PC-3 (cell line): ENCODE measurements around the gene DNAH3. TPM values are rescaled to one million over a fixed set of nuclear protein-coding genes. Genes with fewer than 3 reads are reported as not detected.

Experiments used
- ATAC-seq: fragments of 200-7000 bp; cut with Tn5 transposase; 2 replicates; pipeline ENCODE4 v1.9.1; 2020; ENCODE audit warnings: mild to moderate bottlenecking, moderate library complexity
- BruUV-seq: library from RNA; stranded (reverse); fragments of 400-500 nt; replicated peaks from 2 replicates; lab custom pipeline; 2021; lab: Mats Ljungman, UMichigan
- CTCF ChIA-PET: fragments of 300-600 bp; sonication (Branson Sonifier 250); formaldehyde crosslinking; loops from one replicate; lab custom pipeline; 2022; ENCODE audit warnings: antibody characterized with exemption; lab: Charles Lee
- POLR2A ChIA-PET: fragments of 300-600 bp; sonication (Branson Sonifier 250); formaldehyde crosslinking; loops from one replicate; lab custom pipeline; 2022; ENCODE audit warnings: antibody characterized with exemption; ENCODE audit not compliant: unreplicated experiment; lab: Charles Lee
- DNase-seq: peaks from one replicate; pipeline ENCODE4 v3.0.0-alpha.2; 2015
- H2AFZ ChIP-seq: fragments of 300-600 bp; sonication (generic); 2 replicates; pipeline ENCODE4 v1.6.0; 2016; ENCODE audit warnings: antibody characterized with exemption, low read length
- H3F3A ChIP-seq: fragments of 300-600 bp; sonication (generic); one replicate; pipeline ENCODE4 v1.6.0; 2017; ENCODE audit warnings: antibody characterized with exemption, low read length, control low read depth, mild to moderate bottlenecking; ENCODE audit not compliant: unreplicated experiment
- H3K27ac ChIP-seq: fragments of 300-600 bp; sonication (generic); 2 replicates; pipeline ENCODE4 v1.5.1; 2016; ENCODE audit warnings: mild to moderate bottlenecking, low read length
- H3K27me3 ChIP-seq: fragments of 300-600 bp; sonication (generic); 2 replicates; pipeline ENCODE4 v1.6.1; 2016; ENCODE audit warnings: low read length, mixed read lengths
- H3K36me3 ChIP-seq: fragments of 300-600 bp; sonication (generic); 2 replicates; pipeline ENCODE4 v1.6.1; 2016; ENCODE audit warnings: low read depth, mixed run types, low read length, mixed read lengths
- H3K4me1 ChIP-seq: fragments of 300-600 bp; sonication (generic); 2 replicates; pipeline ENCODE4 v1.5.1; 2016; ENCODE audit warnings: low read length; ENCODE audit not compliant: insufficient read depth
- H3K4me2 ChIP-seq: fragments of 300-600 bp; sonication (generic); 2 replicates; pipeline ENCODE4 v1.6.0; 2016; ENCODE audit warnings: low read length
- H3K4me3 ChIP-seq: fragments of 300-600 bp; sonication (generic); 2 replicates; pipeline ENCODE4 v1.5.1; 2016; ENCODE audit warnings: mild to moderate bottlenecking, low read length, mixed read lengths
- H3K79me2 ChIP-seq: fragments of 300-600 bp; sonication (generic); 2 replicates; pipeline ENCODE4 v1.6.1; 2017; ENCODE audit warnings: low read length, mixed read lengths
- H3K9ac ChIP-seq: fragments of 300-600 bp; sonication (generic); 2 replicates; pipeline ENCODE4 v1.6.0; 2016; ENCODE audit warnings: mild to moderate bottlenecking, low read length
- H3K9me2 ChIP-seq: fragments of 300-600 bp; sonication (generic); replicated peaks from 2 replicates; pipeline ENCODE4 v1.6.1; 2016; ENCODE audit warnings: mixed run types, low read length, mixed read lengths
- H3K9me3 ChIP-seq: fragments of 300-600 bp; sonication (generic); 2 replicates; pipeline ENCODE4 v1.6.1; 2016; ENCODE audit warnings: low read length, mixed read lengths
- H4K20me1 ChIP-seq: fragments of 300-600 bp; sonication (generic); 2 replicates; pipeline ENCODE4 v1.6.1; 2016; ENCODE audit warnings: low read length, mixed read lengths
- EZH2 ChIP-seq: fragments of 300-600 bp; sonication (generic); IDR thresholded peaks from one replicate; pipeline ENCODE4 v1.6.1; 2017; ENCODE audit warnings: antibody characterized with exemption, mild to moderate bottlenecking, low read length; ENCODE audit not compliant: unreplicated experiment
- EZH2phosphoT487 ChIP-seq: fragments of 300-600 bp; sonication (generic); IDR thresholded peaks from 2 replicates; pipeline ENCODE4 v1.6.1; 2018; ENCODE audit warnings: mild to moderate bottlenecking, antibody characterized with exemption, low read length, borderline replicate concordance
- intact Hi-C: fragments of 100-400 bp; cut with micrococcal nuclease; formaldehyde crosslinking; loops from 2 replicates; pipeline ENCODE4 v1.9.0; 2023
- total RNA-seq: library from RNA; depleted of rRNA; stranded (reverse); fragments of >200 nt; gene quantifications from 2 replicates; pipeline ENCODE4 v1.2.3, GENCODE V29; 2014
- TF ChIP-seq, protein P1 (sequence below): fragments of 300-600 bp; sonication (generic); conservative IDR thresholded peaks from 2 replicates; pipeline ENCODE4 v1.5.1; 2017; ENCODE audit warnings: antibody characterized with exemption, low read depth, mild to moderate bottlenecking, low read length

DNAH3 gene
- total RNA-seq, 1 experiment from 2014 or later = 0.11 TPM

DNA sequence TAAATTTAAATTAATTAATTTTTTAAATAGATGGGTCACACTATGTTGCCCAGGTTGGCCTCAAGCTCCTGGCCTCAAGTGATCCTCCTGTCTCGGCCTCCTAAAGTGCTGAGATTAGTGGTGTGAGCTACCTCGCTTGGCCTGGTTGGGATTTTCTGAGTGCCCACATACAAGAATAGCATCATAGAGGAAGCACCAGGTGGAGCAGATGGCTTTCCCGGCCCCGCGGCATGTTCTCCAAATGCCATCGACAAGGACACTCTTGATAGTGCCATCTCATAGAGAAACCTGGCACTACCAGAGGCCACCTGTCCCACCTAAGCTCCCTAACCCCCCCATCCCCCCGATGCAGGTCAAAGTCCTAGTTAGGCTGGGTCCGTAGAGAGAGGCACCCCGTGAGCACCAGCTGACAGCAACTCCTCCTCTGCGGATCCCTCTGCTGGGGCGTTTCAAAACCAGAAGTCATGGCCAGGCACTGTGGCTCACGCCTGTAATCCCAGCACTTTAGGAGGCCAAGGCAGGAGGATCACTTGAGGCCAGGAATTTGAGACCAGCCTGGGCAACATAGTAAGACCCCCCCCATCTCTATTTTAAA, 65.9 kb downstream of the DNAH3 start:
- Histone ChIP-seq H2AFZ (no peak overlapping the region), H3K9ac (no peak overlapping the region), H3K27me3 (no peaks in the 10 kb centered on the region), H3K36me3 (no peaks in the 10 kb centered on the region), H3K4me2 (no peak overlapping the region), H3K4me3 (no peak overlapping the region), H3K27ac (no peak overlapping the region), H3F3A (no peaks in the 10 kb centered on the region), H3K9me3 (no peaks in the 10 kb centered on the region), H3K4me1 (peaks cover 11% of the 10 kb centered on the region), H3K79me2 (no peaks in the 10 kb centered on the region), H4K20me1 (no peaks in the 10 kb centered on the region), H3K9me2 (no peaks in the 10 kb centered on the region)
- CTCF ChIA-PET = no interaction called here
- TF ChIP-seq EZH2phosphoT487 = no peak
- TF ChIP-seq, protein P1, sequence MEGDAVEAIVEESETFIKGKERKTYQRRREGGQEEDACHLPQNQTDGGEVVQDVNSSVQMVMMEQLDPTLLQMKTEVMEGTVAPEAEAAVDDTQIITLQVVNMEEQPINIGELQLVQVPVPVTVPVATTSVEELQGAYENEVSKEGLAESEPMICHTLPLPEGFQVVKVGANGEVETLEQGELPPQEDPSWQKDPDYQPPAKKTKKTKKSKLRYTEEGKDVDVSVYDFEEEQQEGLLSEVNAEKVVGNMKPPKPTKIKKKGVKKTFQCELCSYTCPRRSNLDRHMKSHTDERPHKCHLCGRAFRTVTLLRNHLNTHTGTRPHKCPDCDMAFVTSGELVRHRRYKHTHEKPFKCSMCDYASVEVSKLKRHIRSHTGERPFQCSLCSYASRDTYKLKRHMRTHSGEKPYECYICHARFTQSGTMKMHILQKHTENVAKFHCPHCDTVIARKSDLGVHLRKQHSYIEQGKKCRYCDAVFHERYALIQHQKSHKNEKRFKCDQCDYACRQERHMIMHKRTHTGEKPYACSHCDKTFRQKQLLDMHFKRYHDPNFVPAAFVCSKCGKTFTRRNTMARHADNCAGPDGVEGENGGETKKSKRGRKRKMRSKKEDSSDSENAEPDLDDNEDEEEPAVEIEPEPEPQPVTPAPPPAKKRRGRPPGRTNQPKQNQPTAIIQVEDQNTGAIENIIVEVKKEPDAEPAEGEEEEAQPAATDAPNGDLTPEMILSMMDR = no peak
- no peak for TF ChIP-seq EZH2
- intact Hi-C loops = loop anchor here (5.0 kb wide), 1 partner anchor 177 kb away; no protein-coding TSS in a partner anchor
- ATAC-seq = no peak
- POLR2A ChIA-PET = no interaction called here
- DNase-seq = no peak
- no TSS peak for BruUV-seq

DNA sequence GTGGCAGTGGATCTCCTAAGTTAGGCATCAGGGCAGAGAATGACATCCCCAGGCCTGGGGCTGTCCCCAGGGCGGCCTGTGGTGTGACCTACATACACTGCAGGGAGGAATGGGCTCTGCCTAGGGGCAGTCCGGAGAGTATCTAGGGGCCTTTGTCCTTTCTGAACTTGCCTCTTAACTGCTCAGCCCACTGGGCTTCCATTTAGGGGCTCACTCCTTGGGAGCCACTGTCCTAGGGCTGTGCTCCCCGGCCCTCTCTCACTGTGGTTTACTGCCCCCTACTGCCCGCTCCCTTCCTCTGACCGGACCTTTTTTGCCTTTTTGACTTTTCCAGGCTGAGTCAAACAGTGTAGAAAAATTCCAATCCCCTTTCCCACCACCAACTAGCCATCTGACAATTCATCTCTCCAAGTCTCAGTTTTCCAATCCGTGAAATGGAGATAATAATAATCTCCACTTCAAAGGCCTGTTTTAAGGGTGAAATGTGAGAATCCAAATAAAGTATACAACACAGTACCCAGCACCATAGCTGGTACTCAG, 66.8 kb downstream of the DNAH3 start:
- H3K27ac ChIP-seq = no peak overlapping the region

More for the DNA sequence above, 66.8 kb downstream of the DNAH3 start:
- no peak overlapping the region for H3K9ac ChIP-seq
- H3F3A ChIP-seq = no peaks in the 10 kb centered on the region
- H3K9me2 ChIP-seq = no peaks in the 10 kb centered on the region
- H3K9me3 ChIP-seq = no peaks in the 10 kb centered on the region
- POLR2A ChIA-PET = no interaction called here
- peak overlapping the region; percentile 42; the same call in 1 of the 2 replicates for H2AFZ ChIP-seq
- intact Hi-C loops = loop anchor here (1.0 kb wide), 1 partner anchor 233 kb away; no protein-coding TSS in a partner anchor
- BruUV-seq = no TSS peak
- H3K4me1 ChIP-seq = peaks cover 7% of the 10 kb centered on the region
- TF ChIP-seq, protein P1 = peak; percentile 79
- TF ChIP-seq EZH2phosphoT487 (no peak), EZH2 (no peak)
- peak; percentile 66 for ATAC-seq
- no peaks in the 10 kb centered on the region for H3K27me3 ChIP-seq
- DNase-seq = peak; percentile 64
- CTCF ChIA-PET = no interaction called here
- no peak overlapping the region for H3K4me3 ChIP-seq
- no peak overlapping the region for H3K4me2 ChIP-seq
- no peaks in the 10 kb centered on the region for H3K36me3 ChIP-seq
- H3K79me2 ChIP-seq = no peaks in the 10 kb centered on the region
- no peaks in the 10 kb centered on the region for H4K20me1 ChIP-seq
